ENCODE results near the gene CITED1. TPM values are rescaled to one million over a fixed set of nuclear protein-coding genes. Genes with fewer than 3 reads are reported as not detected.

CITED1 gene
- total RNA-seq, 4 donors from 2014 or later = not detected

DNA sequence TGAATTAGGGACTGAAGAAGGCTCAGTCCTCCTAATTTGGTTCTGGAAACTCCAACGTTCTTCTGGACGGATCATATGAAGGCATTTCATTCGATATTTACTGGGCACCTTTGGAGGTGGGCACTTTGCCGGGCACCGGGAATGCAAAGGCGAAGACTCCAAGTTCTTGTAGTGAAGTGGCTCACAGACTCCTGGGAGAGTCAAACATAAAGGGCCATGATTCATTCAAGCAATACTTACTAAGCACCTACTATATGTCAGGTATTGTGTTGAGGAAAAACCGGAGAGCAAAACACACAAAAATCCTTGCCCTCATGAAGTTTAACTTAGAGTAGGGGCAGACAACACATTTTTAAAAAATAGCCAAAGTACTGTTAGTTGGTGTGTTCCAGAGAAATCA is 49.9 kb downstream of the CITED1 start:
- H3K27ac ChIP-seq = no peak overlapping the region
- H3K36me3 ChIP-seq = no peaks in the 10 kb centered on the region
- no peaks in the 10 kb centered on the region for H3K27me3 ChIP-seq
- H3K9me3 ChIP-seq = no peaks in the 10 kb centered on the region
- DNase-seq = no peak
- H3K4me1 ChIP-seq = no peaks in the 10 kb centered on the region
- no peak for TF ChIP-seq POLR2A (IDR thresholded peaks at IDR 0.05)
- TF ChIP-seq, protein P1, sequence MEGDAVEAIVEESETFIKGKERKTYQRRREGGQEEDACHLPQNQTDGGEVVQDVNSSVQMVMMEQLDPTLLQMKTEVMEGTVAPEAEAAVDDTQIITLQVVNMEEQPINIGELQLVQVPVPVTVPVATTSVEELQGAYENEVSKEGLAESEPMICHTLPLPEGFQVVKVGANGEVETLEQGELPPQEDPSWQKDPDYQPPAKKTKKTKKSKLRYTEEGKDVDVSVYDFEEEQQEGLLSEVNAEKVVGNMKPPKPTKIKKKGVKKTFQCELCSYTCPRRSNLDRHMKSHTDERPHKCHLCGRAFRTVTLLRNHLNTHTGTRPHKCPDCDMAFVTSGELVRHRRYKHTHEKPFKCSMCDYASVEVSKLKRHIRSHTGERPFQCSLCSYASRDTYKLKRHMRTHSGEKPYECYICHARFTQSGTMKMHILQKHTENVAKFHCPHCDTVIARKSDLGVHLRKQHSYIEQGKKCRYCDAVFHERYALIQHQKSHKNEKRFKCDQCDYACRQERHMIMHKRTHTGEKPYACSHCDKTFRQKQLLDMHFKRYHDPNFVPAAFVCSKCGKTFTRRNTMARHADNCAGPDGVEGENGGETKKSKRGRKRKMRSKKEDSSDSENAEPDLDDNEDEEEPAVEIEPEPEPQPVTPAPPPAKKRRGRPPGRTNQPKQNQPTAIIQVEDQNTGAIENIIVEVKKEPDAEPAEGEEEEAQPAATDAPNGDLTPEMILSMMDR (IDR thresholded peaks at IDR 0.05) = no peak
- no peak overlapping the region for H3K4me3 ChIP-seq

DNA sequence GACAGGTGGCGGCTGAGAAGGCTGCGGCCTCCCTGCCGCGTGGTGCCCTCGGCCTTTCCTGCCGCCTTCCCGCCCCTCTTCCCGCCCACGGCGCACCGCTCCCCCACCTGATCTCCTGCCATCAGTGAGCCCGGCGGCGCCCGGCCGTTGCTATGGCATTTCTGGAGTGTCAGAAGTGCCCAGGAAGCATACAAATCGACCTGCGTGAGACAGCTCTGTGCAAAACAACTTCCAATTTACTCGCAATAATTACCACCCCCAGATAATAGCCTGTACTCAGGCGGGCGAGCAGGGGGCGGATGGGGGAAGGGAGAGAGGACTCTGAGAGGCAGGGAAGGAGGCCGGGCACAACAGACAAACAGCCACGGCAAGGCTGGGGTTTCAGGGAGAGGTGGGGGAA is 50.3 kb downstream of the CITED1 start:
- TF ChIP-seq, protein P1 (IDR thresholded peaks at IDR 0.05) = no peak
- no peak for TF ChIP-seq POLR2A (IDR thresholded peaks at IDR 0.05)
- Histone ChIP-seq H3K36me3 (no peaks in the 10 kb centered on the region), H3K9me3 (no peaks in the 10 kb centered on the region), H3K27ac (no peak overlapping the region), H3K4me1 (no peaks in the 10 kb centered on the region), H3K4me3 (peak overlapping the region in 1 of 4 donors; percentile 24), H3K27me3 (no peaks in the 10 kb centered on the region)
- no peak for DNase-seq

DNA sequence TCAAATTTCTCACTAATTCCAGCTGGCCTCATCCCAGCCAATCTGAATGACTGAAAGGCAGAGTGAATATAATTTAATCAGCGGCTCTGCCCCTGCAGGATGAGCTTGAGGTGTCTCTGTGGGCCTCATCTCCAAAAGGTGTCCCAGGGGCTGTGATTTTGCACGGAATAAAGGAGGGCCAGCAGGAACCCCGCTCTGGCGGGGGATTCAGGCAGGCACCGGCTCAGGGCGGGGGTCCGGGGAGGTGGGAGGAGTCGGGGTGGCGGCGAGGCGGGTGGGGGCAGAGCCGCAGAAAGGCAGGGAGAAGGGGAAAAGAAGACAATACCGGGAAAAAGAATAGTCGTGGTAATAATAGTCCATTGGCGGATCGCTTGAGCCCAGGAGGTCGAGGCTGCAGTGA is 50.9 kb downstream of the CITED1 start:
- TF ChIP-seq POLR2A (IDR thresholded peaks at IDR 0.05) = no peak
- TF ChIP-seq, protein P1 (IDR thresholded peaks at IDR 0.05) = no peak
- H3K27me3 ChIP-seq = no peaks in the 10 kb centered on the region
- no peaks in the 10 kb centered on the region for H3K9me3 ChIP-seq
- H3K4me3 ChIP-seq = no peak overlapping the region
- no peak for DNase-seq
- H3K36me3 ChIP-seq = no peaks in the 10 kb centered on the region
- H3K27ac ChIP-seq = no peak overlapping the region
- H3K4me1 ChIP-seq = no peaks in the 10 kb centered on the region

DNA sequence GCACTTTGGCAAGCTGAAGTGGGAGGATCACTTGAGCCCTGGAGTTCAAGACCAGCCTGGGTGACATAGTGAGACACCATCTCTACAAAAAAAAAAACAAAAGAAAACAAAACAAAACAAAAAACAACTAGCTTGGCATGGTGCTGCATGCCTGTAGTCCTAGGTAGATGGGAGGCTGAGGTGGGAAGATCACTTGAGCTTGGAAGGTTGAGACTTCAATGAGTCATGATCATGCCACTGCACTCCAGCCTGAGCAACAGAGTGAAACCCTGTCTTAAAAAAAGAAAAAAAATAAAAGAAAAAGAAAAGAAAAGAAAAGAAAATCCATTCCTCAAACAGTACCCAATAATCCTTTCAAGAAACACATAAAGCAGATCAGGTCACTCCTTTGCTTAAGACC is 52.0 kb downstream of the CITED1 start:
- Histone ChIP-seq H3K36me3 (no peaks in the 10 kb centered on the region), H3K4me1 (no peaks in the 10 kb centered on the region), H3K4me3 (no peak overlapping the region), H3K9me3 (no peaks in the 10 kb centered on the region), H3K27me3 (no peaks in the 10 kb centered on the region), H3K27ac (no peak overlapping the region)
- DNase-seq = no peak
- TF ChIP-seq POLR2A (IDR thresholded peaks at IDR 0.05) = no peak
- TF ChIP-seq, protein P1 (IDR thresholded peaks at IDR 0.05) = no peak

Small RNA genes lying within 50 kb of the gene (small RNA-seq; reads per million reads assigned to genes)
- 0 reads per million in 2 donors for gene RF00019

Other genes starting within 250 kb of the CITED1 start
- gene RTL5, start 174.0 kb downstream of the CITED1 start, total RNA-seq = 1 to 10 TPM in 3 of 4 donors, under 1 TPM in 1; 0.18 to 1.7 (median 1.4) TPM
- 10 to 100 TPM in 3 of 4 donors, 1 to 10 TPM in 1; 6.5 to 19.0 (median 11.3) TPM for gene PIN4, start 124.2 kb downstream of the CITED1 start, total RNA-seq
- 1 to 10 TPM in 1 of 4 donors, under 1 TPM in 3; 0.18 to 5.8 (median 0.65) TPM for gene ERCC6L, start 66.9 kb downstream of the CITED1 start, total RNA-seq
- gene RPS4X, start 28.7 kb downstream of the CITED1 start, total RNA-seq = 100 to 1,000 TPM; 263 to 912 (median 486) TPM